Measurements from ENCODE around the gene ZGPAT. TPM values are rescaled to one million over a fixed set of nuclear protein-coding genes. Genes with fewer than 3 reads are reported as not detected.

Gene ZGPAT
- total and polyA plus RNA-seq, 9 of the 15 experiments (the other 6 are each of a cell fraction or from before 2014, with no cell fraction given), result 0.14 to 26.6 (median 7.4) TPM

- TF ChIP-seq NR2C1 (IDR thresholded peaks at IDR 0.05) (no peak), NR2C1 (tag; IDR thresholded peaks at IDR 0.05) (no peak), DLX4 (CRISPR knock-in tag; IDR thresholded peaks at IDR 0.05) (no peak), RBBP5 (IDR thresholded peaks at IDR 0.05; ENCODE audit: borderline replicate concordance, insufficient read depth, low read length, poor library complexity, severe bottlenecking) (peak; percentile 13), ZNF41 (CRISPR knock-in tag; conservative IDR thresholded peaks at IDR 0.05) (no peak), SMAD4 (CRISPR knock-in tag; conservative IDR thresholded peaks at IDR 0.05) (no peak), NONO (IDR thresholded peaks at IDR 0.05; ENCODE audit: low read depth in 2 of 2, low read length in 1 of 2) (no peak), ZNF561 (CRISPR knock-in tag; conservative IDR thresholded peaks at IDR 0.05) (no peak), ZNF274 (IDR thresholded peaks at IDR 0.05; ENCODE audit: borderline replicate concordance, low read depth, low read length) (no peak), RFX1 (IDR thresholded peaks at IDR 0.05) (no peak), SAFB (IDR thresholded peaks at IDR 0.05; ENCODE audit: borderline replicate concordance, low read depth, low read length) (no peak), MLLT1 (IDR thresholded peaks at IDR 0.05) (no peak), BRF2 (IDR thresholded peaks at IDR 0.05; ENCODE audit: borderline replicate concordance, insufficient read depth, insufficient read length) (no peak), EZH2 (IDR thresholded peaks at IDR 0.05; ENCODE audit: borderline replicate concordance, low read depth, low read length) (no peak), PHF20 (IDR thresholded peaks at IDR 0.05; ENCODE audit: partially characterized antibody) (no peak), POLR2H (tag; IDR thresholded peaks at IDR 0.05; ENCODE audit: low read depth) (no peak), PBX2 (CRISPR knock-in tag; IDR thresholded peaks at IDR 0.05; ENCODE audit: low read depth) (no peak), PBX2 (tag; conservative IDR thresholded peaks at IDR 0.05; ENCODE audit: low read depth) (0 out of 2 replicates have a peak, but pooled peaks have one; percentile 9), CGGBP1 (CRISPR knock-in tag; IDR thresholded peaks at IDR 0.05) (no peak), NCOR1 (IDR thresholded peaks at IDR 0.05) (no peak), RBM34 (IDR thresholded peaks at IDR 0.05; ENCODE audit: borderline replicate concordance, insufficient read depth, low read length) (no peak), HDAC3 (IDR thresholded peaks at IDR 0.05; ENCODE audit: borderline replicate concordance, partially characterized antibody) (no peak), IFI16 (CRISPR knock-in tag; IDR thresholded peaks at IDR 0.05) (no peak)
Observed at GRCh38 chr20:63740627-63741353, 33.0 kb downstream of the ZGPAT start (continued).
